A673 (cell line): Measurements from ENCODE around the gene PPP2R2D.

Experiments used
- CTCF ChIP-seq: fragments of 300-800, 200-600 bp; sonication (generic); conservative IDR thresholded peaks from 2 replicates; pipeline ENCODE4 v1.5.1; 2017; ENCODE audit warnings: low read depth, mild to moderate bottlenecking, antibody characterized with exemption, low read length, moderate library complexity, mixed read lengths
- EZH2 ChIP-seq: fragments of 200-600 bp; sonication (generic); IDR thresholded peaks from 2 replicates; pipeline ENCODE4 v1.6.1; 2017; ENCODE audit warnings: borderline replicate concordance, low read depth, mild to moderate bottlenecking, mixed read lengths, antibody characterized with exemption, low read length; ENCODE audit not compliant: poor library complexity, severe bottlenecking

- TF ChIP-seq CTCF (peak; percentile 27; the same call in 1 of the 2 replicates), EZH2 (no peak)
These were observed 45.5 kb downstream of the PPP2R2D start for GRCh38 chr10:131946321-131946751.
